ENCODE data around the gene LRRC9.

The LRRC9 gene

DNA sequence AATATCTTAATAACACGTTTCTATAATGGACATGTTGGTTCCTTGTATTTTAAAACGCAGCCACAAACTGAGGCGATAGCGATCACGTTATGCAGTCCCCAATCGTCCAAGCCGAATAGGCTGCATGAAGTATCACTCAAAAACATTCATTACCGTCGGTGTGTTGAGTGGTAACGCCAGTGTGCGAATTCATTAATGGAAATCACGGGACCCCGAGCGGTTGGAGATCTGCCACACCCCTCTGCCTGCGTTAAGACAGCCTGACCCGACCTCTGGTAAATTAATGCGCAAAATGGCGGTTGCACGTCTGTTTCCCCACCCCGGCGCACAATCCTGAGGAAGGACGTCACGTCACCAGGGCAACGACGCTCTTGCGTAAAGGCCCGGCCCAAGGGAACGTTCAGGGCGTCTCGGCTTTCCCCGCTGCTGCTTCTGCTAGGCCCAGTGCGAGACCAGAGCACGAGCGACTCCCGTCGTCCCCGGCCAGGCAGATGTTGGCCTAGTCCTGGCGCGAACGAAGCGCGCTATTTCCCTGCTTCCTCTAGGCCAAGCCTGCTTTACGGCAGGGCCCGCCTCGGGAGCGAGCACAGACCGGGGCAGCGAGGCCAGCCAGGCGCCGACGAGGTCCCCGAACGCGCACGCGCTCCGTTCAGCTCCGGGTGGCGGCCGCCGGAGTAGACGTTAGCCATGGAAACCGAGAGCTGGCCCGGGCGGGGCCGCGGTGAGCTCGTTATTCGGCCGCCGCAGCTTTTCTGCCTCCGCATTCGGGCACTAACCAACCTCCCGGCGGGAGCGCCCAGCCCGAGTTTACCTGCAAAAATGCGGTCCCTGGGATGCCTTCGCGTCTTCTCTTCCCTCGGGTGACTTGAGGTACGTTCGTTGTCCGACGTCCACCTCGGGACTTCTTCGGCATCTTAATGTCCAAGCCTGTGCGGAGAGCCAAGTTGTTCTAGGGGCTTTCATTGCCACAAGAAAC lies 171.9 kb downstream of the LRRC9 start, which contains the start of gene PCNX4:
Gene PCNX4 (plus strand): TSS at position 374 of the 976 bp plus-strand sequence. CDS start 15,716 bp downstream, outside the sequence.
- TF ChIP-seq, protein P1, sequence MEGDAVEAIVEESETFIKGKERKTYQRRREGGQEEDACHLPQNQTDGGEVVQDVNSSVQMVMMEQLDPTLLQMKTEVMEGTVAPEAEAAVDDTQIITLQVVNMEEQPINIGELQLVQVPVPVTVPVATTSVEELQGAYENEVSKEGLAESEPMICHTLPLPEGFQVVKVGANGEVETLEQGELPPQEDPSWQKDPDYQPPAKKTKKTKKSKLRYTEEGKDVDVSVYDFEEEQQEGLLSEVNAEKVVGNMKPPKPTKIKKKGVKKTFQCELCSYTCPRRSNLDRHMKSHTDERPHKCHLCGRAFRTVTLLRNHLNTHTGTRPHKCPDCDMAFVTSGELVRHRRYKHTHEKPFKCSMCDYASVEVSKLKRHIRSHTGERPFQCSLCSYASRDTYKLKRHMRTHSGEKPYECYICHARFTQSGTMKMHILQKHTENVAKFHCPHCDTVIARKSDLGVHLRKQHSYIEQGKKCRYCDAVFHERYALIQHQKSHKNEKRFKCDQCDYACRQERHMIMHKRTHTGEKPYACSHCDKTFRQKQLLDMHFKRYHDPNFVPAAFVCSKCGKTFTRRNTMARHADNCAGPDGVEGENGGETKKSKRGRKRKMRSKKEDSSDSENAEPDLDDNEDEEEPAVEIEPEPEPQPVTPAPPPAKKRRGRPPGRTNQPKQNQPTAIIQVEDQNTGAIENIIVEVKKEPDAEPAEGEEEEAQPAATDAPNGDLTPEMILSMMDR (IDR thresholded peaks at IDR 0.05; ENCODE audit: extremely low read depth, missing control alignments): no peak

GRCh38 chr14:60092526-60092920 lies 172.6 kb downstream of the LRRC9 start:
- TF ChIP-seq, protein P1 (IDR thresholded peaks at IDR 0.05; ENCODE audit: extremely low read depth, missing control alignments): no peak
- peak; percentile 17 for DNase-seq (ENCODE audit: low spot score)

More for the DNA sequence above, 171.9 kb downstream of the LRRC9 start, which contains the start of gene PCNX4:
- DNase-seq (ENCODE audit: low spot score): peak; percentile 91

- TF ChIP-seq, protein P1 (IDR thresholded peaks at IDR 0.05; ENCODE audit: extremely low read depth, missing control alignments): no peak
- DNase-seq (ENCODE audit: low spot score): no peak
These were observed 173.1 kb downstream of the LRRC9 start for GRCh38 chr14:60093080-60093479.

GRCh38 chr14:60093606-60094005 lies 173.7 kb downstream of the LRRC9 start:
- DNase-seq (ENCODE audit: low spot score): no peak
- TF ChIP-seq, protein P1 (IDR thresholded peaks at IDR 0.05; ENCODE audit: extremely low read depth, missing control alignments): no peak

GRCh38 chr14:60094306-60094897 lies 174.5 kb downstream of the LRRC9 start:
- TF ChIP-seq, protein P1 (IDR thresholded peaks at IDR 0.05; ENCODE audit: extremely low read depth, missing control alignments): no peak
- DNase-seq (ENCODE audit: low spot score): no peak

DNA sequence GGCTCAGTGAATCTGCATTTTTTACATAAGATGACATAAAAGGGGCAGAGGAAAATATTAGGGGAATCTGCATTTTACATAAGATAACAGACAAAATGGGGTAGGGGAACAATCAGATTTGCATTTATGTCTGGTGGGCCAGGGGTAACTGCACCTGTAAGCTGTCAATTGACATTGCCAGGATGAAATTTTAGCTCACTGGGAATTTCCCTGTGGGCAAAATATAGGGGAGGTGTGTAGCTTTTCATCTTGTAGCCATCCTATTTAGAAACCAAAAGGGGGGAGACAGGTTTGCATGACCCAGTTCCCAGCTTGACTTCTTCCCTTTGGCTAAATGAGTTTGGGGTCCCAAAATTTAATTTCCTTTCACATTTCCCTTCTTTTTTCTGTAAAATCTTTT lies 175.3 kb downstream of the LRRC9 start:
- TF ChIP-seq, protein P1 (IDR thresholded peaks at IDR 0.05; ENCODE audit: extremely low read depth, missing control alignments): no peak
- no peak for DNase-seq (ENCODE audit: low spot score)
